NCI-H146 (cell line): ENCODE measurements around the gene NME2.

Source experiments
- DNase-seq: peaks from one replicate; lab custom pipeline; 2025; lab: John Stamatoyannopoulos, UW

Gene NME2

GRCh38 chr17:51203838-51204237 lies 37.6 kb downstream of the NME2 start:
- DNase-seq = no peak

- no peak for DNase-seq
Measured at GRCh38 chr17:51214920-51215319, 48.7 kb downstream of the NME2 start.

- no peak for DNase-seq
Measured at GRCh38 chr17:51217946-51218345, 51.7 kb downstream of the NME2 start.

- no peak for DNase-seq
Measured at GRCh38 chr17:51221322-51221721, 55.1 kb downstream of the NME2 start.
